GM23338 (cell line): Measurements from ENCODE around the gene EXD3.

Experiments used
- CTCF ChIP-seq, 2 experiments: fragments of 200-600 bp in 1 of 2; sonication (generic) in 1 of 2; conservative IDR thresholded peaks; 2 replicates each; pipeline versions ENCODE4 v1.5.1 to v1.6.1; 2016 to 2017; ENCODE audit warnings: antibody characterized with exemption in 2 of 2, low read depth in 2 of 2, mild to moderate bottlenecking in 2 of 2, moderate library complexity in 1 of 2
- POLR2AphosphoS5 ChIP-seq: IDR thresholded peaks from 2 replicates; pipeline ENCODE4 v1.6.1; 2016; ENCODE audit warnings: antibody characterized with exemption, low read depth
- REST ChIP-seq: IDR thresholded peaks from one replicate; pipeline ENCODE4 v1.6.1; 2018; ENCODE audit warnings: antibody characterized with exemption; ENCODE audit not compliant: unreplicated experiment

- peak; percentile 83 for TF ChIP-seq POLR2AphosphoS5
- no peak for TF ChIP-seq CTCF (conservative IDR thresholded peaks at IDR 0.05; ENCODE audit: low read depth in 2 of 2)
- TF ChIP-seq REST: no peak
These were observed 120.9 kb downstream of the EXD3 start, which contains the start of gene NRARP for GRCh38 chr9:137302118-137302448.
